SK-N-SH treated with all-trans-retinoic acid at 6 μM for 48 hours (cell line): ENCODE data around the gene CIB1.
"Not testable (repeated sequence)": the region's sequence is repeated elsewhere in the genome, so short reads cannot be mapped to it uniquely, and the experiment has no call there.

ENCODE experiments used
- ATAC-seq: fragments of 200-7000 bp; cut with Tn5 transposase; 3 replicates; pipeline ENCODE4 v1.9.1; 2020; ENCODE audit warnings: mild to moderate bottlenecking, moderate library complexity
- ARNTL ChIP-seq: fragments of 450-650 bp; formaldehyde crosslinking; IDR thresholded peaks from 2 replicates; pipeline ENCODE4 v1.5.0; 2020; ENCODE audit warnings: low read depth, mild to moderate bottlenecking, moderate library complexity, borderline replicate concordance
- BACH2 ChIP-seq: fragments of 250-450 bp; sonication (Bioruptor Pico); IDR thresholded peaks from 2 replicates; pipeline ENCODE4 v1.9.0; 2021; ENCODE audit warnings: mild to moderate bottlenecking, borderline replicate concordance
- CSDC2 ChIP-seq: fragments of 250-450 bp; sonication (Bioruptor Pico); IDR thresholded peaks from 2 replicates; pipeline ENCODE4 v1.5.0; 2020; ENCODE audit warnings: mild to moderate bottlenecking, moderate library complexity
- ESRRG ChIP-seq: fragments of 250-450 bp; sonication (Bioruptor Pico); IDR thresholded peaks from 2 replicates; pipeline ENCODE4 v1.6.1; 2021; ENCODE audit warnings: mild to moderate bottlenecking
- GLIS3 ChIP-seq: fragments of 250-450 bp; sonication (Bioruptor Pico); IDR thresholded peaks from 2 replicates; pipeline ENCODE4 v1.5.0; 2020; ENCODE audit warnings: mild to moderate bottlenecking, moderate library complexity
- OSR1 ChIP-seq: fragments of 250-450 bp; sonication (Bioruptor Pico); IDR thresholded peaks from 2 replicates; pipeline ENCODE4 v1.8.0; 2022; ENCODE audit warnings: moderate library complexity, mild to moderate bottlenecking, inconsistent platforms
- PATZ1 ChIP-seq: fragments of 250-450 bp; sonication (Bioruptor Pico); IDR thresholded peaks from 2 replicates; pipeline ENCODE4 v1.8.0; 2020; ENCODE audit warnings: mild to moderate bottlenecking, moderate library complexity, borderline replicate concordance
- POU6F1 ChIP-seq: fragments of 250-450 bp; sonication (Bioruptor Pico); IDR thresholded peaks from 2 replicates; pipeline ENCODE4 v1.8.0; 2021; ENCODE audit warnings: low read depth, mild to moderate bottlenecking, moderate library complexity, borderline replicate concordance
- PPARA ChIP-seq: fragments of 250-450 bp; sonication (Bioruptor Pico); IDR thresholded peaks from 2 replicates; pipeline ENCODE4 v1.5.0; 2020; ENCODE audit warnings: mild to moderate bottlenecking, borderline replicate concordance
- SNAI2 ChIP-seq: fragments of 250-450 bp; sonication (Bioruptor Pico); IDR thresholded peaks from 2 replicates; pipeline ENCODE4 v1.5.0; 2020; ENCODE audit warnings: mild to moderate bottlenecking, moderate library complexity
- TCF4 ChIP-seq: fragments of 250-450 bp; sonication (Bioruptor Pico); IDR thresholded peaks from 2 replicates; pipeline ENCODE4 v1.8.0; 2021; ENCODE audit warnings: mild to moderate bottlenecking, moderate library complexity, borderline replicate concordance
- TOX ChIP-seq: fragments of 250-450 bp; sonication (Bioruptor Pico); IDR thresholded peaks from 2 replicates; pipeline ENCODE4 v1.8.0; 2021; ENCODE audit warnings: mild to moderate bottlenecking, moderate library complexity, borderline replicate concordance
- ZFP30 ChIP-seq: fragments of 450-650 bp; formaldehyde crosslinking; IDR thresholded peaks from 2 replicates; pipeline ENCODE4 v1.5.0; 2022; ENCODE audit warnings: mild to moderate bottlenecking, moderate library complexity
- ZNF8 ChIP-seq: fragments of 450-650 bp; formaldehyde crosslinking; IDR thresholded peaks from 2 replicates; pipeline ENCODE4 v1.5.0; 2020; ENCODE audit warnings: mild to moderate bottlenecking, moderate library complexity
- TF ChIP-seq, protein P1 (sequence below): fragments of 250-450 bp; sonication (Bioruptor Pico); IDR thresholded peaks from 2 replicates; pipeline ENCODE4 v1.5.1; 2021; ENCODE audit warnings: mild to moderate bottlenecking, moderate library complexity
- TF ChIP-seq, protein P2 (sequence below): fragments of 250-450 bp; sonication (Bioruptor Pico); IDR thresholded peaks from 2 replicates; pipeline ENCODE4 v1.5.1; 2020; ENCODE audit warnings: low read depth, mild to moderate bottlenecking, moderate library complexity

Gene CIB1

GRCh38 chr15:90233387-90234095 lies at the start of gene CIB1:
TSS of gene CIB1 (minus strand) at chr15:90233941. CDS start at chr15:90233885, 56 bp downstream.
- peak; percentile 94 for ATAC-seq
- no peak for TF ChIP-seq ARNTL
- peak; percentile 65; the same call in 1 of the 2 replicates for TF ChIP-seq PATZ1

- ATAC-seq, result not testable (repeated sequence)
Observed at GRCh38 chr15:90281637-90282036, 47.9 kb upstream of the CIB1 start.

GRCh38 chr15:90280743-90281142 lies 47.0 kb upstream of the CIB1 start:
- not testable (repeated sequence) for ATAC-seq

DNA sequence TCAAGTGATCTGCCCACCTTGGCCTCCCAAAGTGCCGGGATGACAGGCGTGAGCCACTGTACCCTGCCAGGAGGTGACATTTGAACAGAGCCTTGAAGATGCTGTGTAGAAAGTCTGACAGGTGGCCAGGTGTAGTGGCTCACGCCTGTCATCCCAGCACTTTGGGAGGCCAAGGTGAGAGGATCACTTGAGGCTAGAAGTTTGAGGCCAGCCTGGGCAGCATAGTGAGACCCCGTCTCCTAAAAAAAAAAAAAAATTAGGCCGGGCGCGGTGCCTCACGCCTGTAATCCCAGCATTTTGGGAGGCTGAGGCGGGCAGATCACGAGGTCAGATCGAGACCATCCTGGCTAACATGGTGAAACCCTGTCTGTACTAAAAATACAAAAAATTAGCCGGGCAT lies 44.7 kb upstream of the CIB1 start:
- ATAC-seq, result not testable (repeated sequence)

GRCh38 chr15:90271459-90272166 lies 37.9 kb upstream of the CIB1 start:
- no peak for ATAC-seq
- TF ChIP-seq OSR1 (CRISPR knock-in tag) (no peak), SNAI2 (no peak), PPARA (CRISPR knock-in tag) (no peak), BACH2 (CRISPR knock-in tag) (no peak)
- TF ChIP-seq, protein P1, sequence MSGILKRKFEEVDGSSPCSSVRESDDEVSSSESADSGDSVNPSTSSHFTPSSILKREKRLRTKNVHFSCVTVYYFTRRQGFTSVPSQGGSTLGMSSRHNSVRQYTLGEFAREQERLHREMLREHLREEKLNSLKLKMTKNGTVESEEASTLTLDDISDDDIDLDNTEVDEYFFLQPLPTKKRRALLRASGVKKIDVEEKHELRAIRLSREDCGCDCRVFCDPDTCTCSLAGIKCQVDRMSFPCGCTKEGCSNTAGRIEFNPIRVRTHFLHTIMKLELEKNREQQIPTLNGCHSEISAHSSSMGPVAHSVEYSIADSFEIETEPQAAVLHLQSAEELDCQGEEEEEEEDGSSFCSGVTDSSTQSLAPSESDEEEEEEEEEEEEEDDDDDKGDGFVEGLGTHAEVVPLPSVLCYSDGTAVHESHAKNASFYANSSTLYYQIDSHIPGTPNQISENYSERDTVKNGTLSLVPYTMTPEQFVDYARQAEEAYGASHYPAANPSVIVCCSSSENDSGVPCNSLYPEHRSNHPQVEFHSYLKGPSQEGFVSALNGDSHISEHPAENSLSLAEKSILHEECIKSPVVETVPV (CRISPR knock-in tag), result no peak
- TF ChIP-seq, all 23 proteins: peak for 0

GRCh38 chr15:90270502-90271150 lies 36.9 kb upstream of the CIB1 start:
- TF ChIP-seq, protein P2, sequence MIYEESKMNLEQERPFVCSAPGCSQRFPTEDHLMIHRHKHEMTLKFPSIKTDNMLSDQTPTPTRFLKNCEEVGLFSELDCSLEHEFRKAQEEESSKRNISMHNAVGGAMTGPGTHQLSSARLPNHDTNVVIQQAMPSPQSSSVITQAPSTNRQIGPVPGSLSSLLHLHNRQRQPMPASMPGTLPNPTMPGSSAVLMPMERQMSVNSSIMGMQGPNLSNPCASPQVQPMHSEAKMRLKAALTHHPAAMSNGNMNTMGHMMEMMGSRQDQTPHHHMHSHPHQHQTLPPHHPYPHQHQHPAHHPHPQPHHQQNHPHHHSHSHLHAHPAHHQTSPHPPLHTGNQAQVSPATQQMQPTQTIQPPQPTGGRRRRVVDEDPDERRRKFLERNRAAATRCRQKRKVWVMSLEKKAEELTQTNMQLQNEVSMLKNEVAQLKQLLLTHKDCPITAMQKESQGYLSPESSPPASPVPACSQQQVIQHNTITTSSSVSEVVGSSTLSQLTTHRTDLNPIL (CRISPR knock-in tag), result no peak
- TF ChIP-seq OSR1 (CRISPR knock-in tag) (no peak), ZNF8 (no peak), POU6F1 (CRISPR knock-in tag) (no peak), TCF4 (CRISPR knock-in tag) (no peak), PPARA (CRISPR knock-in tag) (no peak), ESRRG (CRISPR knock-in tag) (no peak), TOX (CRISPR knock-in tag) (no peak), CSDC2 (CRISPR knock-in tag) (no peak), GLIS3 (CRISPR knock-in tag) (no peak), ARNTL (no peak), ZFP30 (CRISPR knock-in tag) (no peak)
- TF ChIP-seq, protein P1 (CRISPR knock-in tag), result no peak
- ATAC-seq, result no peak
